ENCODE data around the gene BCO1.
"Not testable (repeated sequence)": the region's sequence is repeated elsewhere in the genome, so short reads cannot be mapped to it uniquely, and the experiment has no call there.

The BCO1 gene, protein sequence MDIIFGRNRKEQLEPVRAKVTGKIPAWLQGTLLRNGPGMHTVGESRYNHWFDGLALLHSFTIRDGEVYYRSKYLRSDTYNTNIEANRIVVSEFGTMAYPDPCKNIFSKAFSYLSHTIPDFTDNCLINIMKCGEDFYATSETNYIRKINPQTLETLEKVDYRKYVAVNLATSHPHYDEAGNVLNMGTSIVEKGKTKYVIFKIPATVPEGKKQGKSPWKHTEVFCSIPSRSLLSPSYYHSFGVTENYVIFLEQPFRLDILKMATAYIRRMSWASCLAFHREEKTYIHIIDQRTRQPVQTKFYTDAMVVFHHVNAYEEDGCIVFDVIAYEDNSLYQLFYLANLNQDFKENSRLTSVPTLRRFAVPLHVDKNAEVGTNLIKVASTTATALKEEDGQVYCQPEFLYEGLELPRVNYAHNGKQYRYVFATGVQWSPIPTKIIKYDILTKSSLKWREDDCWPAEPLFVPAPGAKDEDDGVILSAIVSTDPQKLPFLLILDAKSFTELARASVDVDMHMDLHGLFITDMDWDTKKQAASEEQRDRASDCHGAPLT

DNA sequence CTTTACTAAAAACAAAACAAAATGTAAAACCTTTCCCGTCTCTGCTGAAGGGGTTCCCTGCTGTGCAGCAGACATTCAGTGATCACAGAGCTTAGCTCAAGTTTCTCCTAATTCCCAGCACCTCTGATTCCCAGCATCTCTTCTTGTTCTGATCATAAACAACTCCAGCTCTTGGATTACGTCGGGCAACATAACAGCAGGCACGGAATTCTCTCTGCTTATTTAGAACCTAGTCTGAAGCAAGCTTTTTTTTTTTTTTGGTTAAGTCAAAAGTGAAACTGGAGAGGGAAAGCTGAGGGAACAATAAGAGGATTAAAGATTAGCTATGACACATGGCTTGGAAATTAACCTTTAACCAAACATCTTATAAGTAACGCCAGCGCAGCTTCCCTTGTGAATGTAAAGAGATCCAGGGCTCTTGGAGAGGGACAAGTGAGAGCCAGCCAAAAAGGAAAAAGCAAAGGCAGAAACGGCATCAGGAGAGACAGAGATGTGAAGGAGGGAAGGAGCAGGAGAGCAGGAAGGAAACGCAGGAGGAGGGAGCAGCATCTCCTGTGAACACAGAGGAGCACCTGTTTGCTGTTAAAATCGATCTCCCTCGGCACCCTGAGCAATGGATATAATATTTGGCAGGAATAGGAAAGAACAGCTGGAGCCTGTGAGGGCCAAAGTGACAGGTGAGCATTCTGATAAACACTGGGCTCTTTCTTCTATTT, at the start of gene BCO1:
Gene BCO1 (plus strand): TSS at position 394 of the 716 bp plus-strand sequence. CDS start 220 bp downstream, at position 614.
- DNase-seq (ENCODE audit: insufficient read length, low spot score), result no peak
- peak; percentile 57 for FAIRE-seq

DNA sequence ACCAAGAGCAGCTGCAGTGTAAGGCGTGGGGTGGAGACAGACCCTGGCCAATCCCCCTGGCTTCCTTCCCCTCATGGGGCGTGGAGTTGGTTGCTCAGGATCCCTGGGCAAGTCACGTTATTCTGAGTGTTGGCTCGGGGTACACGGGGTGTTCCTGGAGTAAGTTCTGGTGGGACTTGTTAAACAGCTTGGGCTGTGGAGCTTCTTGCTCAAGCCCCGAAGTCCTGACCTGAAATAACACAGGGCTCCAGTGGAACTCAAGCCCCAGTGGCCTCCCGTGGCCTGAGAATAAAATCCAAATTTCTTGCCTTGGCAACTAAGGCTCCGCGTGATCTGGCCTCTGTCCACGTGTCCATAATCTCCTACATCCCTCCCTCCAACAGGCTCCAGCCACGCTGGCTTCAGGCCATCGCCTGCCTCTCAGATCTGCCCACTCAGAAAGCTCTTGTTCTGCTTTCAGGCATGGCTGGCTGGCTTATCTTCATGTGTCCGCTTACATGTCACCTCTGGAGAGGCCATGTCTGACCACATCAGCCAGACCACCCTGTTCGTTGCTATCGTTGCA, 49.3 kb upstream of the BCO1 start:
- DNase-seq (ENCODE audit: insufficient read length, low spot score) (no peak), FAIRE-seq (no peak)

DNA sequence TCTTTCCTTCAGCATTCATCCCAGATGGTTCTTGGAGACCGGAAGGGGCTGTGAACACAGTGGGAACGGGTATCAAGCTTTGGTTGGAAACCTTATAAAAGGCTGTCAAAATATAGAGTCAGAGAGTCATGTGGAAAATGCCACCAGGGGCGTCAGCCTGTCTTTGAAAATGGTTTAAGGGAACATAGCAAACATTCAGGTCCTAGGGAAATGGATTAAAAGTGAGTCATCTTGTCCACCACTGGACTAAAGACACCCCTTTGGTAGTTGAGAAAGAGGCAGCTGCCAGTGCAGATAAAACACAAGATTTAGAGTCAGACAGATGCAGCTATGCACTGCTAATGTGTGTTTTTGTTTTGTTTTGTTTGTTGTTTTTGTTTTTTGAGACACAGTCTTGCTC, 47.8 kb upstream of the BCO1 start:
- no peak for FAIRE-seq
- no peak for DNase-seq (ENCODE audit: insufficient read length, low spot score)

DNA sequence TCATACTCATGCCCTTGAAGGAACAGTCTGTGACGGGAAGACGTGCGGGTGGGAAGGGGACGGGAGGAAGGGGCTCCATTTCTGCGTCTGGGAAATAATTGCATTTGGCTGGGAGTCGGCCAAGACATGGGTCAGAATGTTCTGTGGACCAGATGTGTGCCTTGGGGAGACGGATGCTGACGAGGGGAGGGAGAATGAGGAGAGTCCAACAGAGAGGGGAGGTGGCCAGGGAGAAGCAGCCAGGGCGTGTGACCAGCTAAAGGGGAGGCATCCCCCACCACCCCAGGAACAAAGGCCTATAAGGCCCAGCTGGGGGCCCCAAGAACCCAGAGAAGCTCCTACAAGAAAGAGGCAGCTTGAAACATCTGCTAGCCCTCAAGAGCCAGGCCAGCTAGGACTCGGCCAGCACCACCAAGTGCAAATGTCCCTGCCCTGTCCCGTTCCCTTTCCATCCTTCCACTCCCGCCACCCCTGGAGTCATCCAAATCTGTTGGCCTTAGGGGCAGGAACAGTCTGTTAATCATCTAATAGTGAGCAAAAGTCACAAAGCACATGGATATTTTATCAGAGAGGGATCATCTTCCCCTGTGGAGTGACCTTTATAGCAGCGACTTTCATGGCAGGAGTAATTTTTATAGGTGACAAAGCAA, 42.5 kb upstream of the BCO1 start:
- no peak for FAIRE-seq
- DNase-seq (ENCODE audit: insufficient read length, low spot score), result no peak

DNA sequence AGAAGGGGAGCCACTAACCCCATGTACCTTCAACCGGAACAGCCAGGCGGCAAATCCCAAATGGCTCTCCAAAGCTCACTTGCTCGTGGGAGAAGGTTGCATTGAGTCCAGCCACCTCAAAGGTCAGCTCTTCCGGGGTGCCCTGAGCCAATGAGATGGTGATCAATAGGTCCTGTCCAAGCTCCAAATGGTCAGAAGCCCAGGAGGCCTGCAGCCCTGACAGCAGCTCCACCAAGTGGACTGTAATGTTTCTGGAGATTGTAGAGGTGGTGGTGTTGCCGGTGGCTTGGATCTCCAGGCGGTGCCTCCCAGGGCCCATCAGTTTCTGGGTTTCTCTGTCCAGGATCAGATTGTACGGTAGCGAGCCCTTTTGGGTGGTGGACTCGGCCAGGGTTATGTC, 39.9 kb upstream of the BCO1 start:
- DNase-seq (ENCODE audit: insufficient read length, low spot score), result no peak
- FAIRE-seq, result no peak

DNA sequence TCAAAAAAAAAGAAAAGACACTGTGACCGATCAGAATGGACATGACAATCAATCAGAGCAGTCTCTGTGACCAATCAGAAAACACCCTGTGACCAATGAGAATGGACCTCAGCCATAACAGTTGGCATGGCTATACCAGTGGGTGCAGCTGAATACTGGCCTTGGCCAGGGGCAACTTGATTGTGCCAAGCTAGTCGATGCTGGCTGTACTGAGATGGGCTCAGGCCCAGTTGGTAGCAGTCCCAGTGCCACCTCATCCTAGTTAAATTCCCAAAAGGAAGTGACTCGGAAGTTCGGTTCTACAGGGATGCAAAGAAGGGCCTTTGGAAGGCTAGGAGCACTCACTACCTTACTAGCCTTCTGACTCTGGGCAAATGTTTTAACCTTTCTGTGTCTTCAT, 37.2 kb upstream of the BCO1 start:
- DNase-seq (ENCODE audit: insufficient read length, low spot score) (no peak), FAIRE-seq (no peak)

DNA sequence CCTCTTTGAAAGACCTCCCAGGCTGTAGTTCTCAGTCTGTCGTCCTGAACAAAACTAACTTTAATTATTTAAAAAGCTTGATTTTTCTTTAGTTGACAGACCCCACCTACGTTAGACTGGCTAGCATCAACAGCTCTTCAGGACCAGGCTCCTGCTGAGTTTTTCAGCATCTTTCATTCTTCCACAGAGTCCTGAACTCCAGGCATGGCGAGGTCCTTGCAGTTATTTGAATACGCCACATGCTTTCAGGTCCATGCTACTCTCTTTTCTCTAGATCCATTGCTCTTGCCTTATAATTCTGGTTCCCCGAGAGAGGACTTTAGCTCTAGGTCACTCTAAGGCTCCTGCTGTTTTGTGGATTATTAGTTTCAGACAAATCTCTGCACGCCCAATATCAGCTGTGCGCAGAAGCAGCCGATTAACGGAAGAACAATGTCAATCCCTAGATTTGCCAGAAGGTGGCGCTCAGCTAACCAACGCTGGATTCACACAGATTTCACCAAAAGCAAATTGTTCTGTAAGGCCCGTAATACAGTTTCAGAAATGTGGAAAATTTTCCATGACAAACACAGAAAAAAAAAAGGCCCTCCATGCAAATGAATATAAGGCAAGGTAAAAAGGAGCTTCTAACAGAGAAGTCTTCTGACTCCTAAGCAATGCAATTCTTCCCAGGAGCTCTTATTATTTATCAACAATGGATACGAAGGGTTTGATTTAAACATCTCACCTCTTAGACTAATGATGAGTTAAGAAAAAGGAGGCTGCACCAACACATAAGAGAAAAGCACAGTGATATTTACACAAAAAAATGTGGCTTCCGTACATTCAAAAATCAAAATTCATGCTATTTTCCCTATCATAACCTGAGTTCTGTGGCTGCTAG, 33.5 kb upstream of the BCO1 start:
- peak; percentile 81 for FAIRE-seq
- DNase-seq (ENCODE audit: insufficient read length, low spot score), result peak; percentile 64

DNA sequence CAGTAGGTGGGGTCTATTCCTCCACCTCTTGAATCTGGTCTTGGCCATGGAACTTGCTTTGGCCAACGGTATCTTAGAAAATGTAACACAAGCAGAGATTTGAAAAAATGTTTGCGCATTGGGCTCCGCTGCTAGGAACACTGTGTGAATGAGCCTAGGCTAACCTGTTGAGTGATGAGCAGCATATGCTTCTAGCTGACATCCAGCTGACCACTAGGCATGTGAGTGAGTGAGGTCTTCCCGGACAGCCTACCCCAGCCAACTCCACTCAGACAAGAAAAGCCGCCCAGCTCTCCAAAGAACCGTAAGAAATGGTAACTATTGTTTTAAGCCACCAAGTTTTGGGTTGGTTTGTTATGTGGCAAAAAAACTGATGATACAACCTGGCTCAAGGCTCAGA, 31.4 kb upstream of the BCO1 start:
- DNase-seq (ENCODE audit: insufficient read length, low spot score) (no peak), FAIRE-seq (no peak)

DNA sequence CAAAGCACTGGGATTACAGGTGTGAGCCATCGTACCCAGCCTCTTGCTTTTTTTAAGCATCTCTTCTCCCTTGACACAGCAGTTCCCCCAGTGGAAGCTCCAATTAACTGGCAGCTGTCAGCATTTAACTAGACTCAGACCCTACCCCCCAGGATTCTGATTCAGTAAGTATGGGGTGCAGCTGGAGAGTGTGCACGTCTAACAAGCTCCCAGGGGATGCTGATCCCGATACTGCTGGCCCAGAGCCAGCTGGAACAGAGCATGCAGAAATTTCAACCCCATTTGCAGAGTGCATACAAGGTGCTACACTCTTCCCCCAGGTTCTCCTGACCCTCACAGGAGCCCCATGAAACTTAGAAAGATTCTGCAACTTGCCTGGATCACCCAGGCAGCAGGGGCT, 27.7 kb upstream of the BCO1 start:
- DNase-seq (ENCODE audit: insufficient read length, low spot score), result no peak
- no peak for FAIRE-seq

DNA sequence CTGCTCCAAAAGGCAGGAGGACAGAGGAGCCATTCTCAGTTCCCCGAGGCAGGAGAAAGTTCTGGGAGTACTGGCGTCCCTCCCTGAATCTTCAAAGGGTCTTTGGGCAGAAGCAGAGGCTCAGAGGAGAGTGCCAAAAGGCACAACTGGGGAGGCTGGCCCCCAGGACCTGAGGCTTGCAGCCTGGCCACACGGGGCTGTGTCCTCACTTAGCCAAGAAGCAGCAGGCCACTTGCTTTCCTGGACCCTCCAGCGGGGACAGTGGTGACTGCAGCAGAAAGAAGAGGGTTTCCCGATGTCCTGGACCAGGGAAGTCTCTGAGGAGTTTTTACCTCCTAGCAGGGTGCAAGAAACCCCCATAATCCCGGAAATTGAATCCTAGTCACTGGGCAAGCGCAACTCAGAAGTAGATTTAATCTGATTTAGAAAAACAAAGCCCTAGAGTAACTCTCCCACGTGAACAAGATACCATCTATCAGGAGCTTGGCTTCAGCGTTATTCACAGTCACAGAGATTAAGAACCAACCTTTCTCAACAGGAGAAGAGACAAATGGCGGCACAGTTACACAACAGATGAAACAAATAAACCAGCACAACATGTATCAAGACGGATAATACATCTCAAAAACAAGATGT, 25.5 kb upstream of the BCO1 start:
- no peak for DNase-seq (ENCODE audit: insufficient read length, low spot score)
- FAIRE-seq, result no peak

DNA sequence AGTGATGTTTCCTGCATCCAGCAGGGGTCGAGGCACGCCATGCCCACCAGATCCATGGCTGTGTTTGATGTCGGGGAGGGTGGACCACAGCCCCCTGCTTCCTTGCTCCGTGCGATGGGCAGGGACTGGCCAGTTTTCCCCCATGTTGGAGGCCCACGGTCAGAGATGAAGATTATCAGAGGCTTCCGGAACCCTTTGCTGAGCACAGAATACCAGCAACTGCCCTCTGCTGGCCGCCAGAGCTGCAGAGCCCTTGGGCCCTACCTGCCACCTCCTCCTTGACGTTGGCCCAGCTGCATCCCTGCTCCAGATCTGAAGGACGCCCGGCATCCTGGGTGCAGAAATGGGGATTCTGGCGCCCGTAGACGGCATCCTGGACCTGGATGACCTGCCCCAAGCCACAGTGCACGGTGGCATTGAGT, 23.7 kb upstream of the BCO1 start:
- DNase-seq (ENCODE audit: insufficient read length, low spot score) (no peak), FAIRE-seq (no peak)

DNA sequence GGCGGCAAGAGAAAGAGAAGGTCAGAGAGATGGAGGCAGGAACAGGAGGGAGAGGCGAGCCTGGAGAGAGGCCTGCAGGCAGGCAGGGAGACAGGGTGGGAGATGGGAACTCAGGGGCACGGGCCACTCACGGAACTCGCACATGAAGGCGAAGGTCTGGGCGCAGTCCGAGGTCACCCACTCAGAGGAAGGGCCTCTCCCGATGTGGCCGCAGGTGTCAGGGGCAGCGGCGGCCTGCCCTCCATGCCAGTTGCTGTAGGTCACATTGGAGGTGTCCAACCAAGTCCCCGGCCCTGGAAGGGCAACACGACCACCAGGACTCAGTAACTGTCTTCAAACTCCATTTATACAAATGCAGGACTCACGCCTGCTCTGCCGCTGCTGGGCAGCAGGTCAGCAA, 22.4 kb upstream of the BCO1 start:
- DNase-seq (ENCODE audit: insufficient read length, low spot score), result no peak
- no peak for FAIRE-seq

DNA sequence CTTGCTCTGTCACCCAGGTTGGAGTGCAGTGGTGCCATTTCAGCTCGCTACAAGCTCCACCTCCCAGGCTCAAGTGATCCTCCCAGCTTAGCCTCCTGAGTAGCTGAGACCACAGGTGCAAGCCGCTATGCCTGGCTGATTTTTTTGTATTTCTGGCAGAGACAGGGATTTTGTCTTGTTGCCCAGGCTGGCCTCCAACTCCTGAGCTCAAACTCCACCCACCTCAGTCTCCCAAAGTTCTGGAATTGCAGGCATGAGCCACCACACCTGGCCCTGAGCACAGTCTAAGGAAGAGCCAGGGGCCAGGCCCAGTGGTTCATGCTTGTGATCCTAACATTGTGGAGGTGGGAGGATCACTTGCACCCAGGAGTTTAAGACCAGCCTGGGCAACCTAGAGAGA, 21.8 kb upstream of the BCO1 start:
- DNase-seq (ENCODE audit: insufficient read length, low spot score) (no peak), FAIRE-seq (no peak)

DNA sequence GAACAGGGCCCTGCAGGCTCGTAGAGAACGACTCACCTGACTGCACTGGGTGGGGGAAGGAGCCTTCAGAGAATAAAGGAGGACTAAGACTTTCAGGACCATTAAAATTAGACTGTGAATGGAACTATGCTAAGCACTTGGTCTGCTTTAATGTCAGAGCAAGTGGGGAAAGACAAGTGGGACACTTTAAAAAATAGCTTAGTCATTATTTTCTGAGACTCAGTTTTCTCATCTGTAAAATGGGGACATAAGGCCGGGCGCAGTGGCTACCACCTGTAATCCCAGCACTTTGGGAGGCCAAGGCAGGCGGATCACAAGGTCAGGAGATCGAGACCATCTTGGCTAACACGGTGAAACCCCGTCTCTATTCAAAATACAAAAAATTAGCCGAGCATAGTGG, 19.3 kb upstream of the BCO1 start:
- DNase-seq (ENCODE audit: insufficient read length, low spot score), result no peak
- FAIRE-seq, result no peak

DNA sequence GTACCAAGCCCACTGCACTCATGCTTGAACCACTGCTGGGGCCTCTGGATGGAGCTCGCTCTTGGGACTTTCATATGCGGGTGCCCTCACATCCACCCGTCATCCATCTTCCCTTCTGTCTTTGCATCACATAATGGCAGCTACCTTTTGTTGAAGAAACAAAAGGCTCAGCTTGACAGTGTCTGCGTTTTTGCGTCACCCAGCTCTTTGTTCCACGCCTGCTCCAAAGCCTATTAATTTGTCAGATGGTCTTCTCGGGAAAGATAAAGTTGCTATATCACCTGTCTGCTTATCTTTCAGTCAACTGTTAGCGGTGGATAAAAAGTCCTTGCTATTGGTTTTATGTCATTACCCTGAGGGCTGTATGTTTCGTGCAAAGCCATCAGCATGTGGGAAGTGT, 18.1 kb upstream of the BCO1 start:
- FAIRE-seq, result no peak
- DNase-seq (ENCODE audit: insufficient read length, low spot score), result no peak

DNA sequence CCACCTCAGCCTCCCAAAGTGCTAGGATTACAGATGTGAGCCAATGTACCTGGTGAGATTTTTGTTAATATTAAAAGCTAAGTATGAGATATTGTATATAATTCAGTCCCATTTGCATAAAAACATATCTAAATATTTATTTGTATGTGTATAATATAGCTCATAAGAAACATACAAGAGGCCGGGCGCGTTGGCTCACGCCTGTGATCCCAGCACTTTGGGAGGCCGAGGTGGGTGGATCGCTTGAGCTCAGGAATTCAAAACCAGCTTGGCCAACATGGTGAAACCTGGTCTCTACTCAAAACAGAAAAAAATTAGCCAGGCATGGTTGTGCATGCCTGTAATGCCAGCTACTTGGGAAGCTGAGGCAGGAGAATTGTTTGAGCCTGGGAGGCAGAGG, 16.8 kb upstream of the BCO1 start:
- DNase-seq (ENCODE audit: insufficient read length, low spot score), result no peak

DNA sequence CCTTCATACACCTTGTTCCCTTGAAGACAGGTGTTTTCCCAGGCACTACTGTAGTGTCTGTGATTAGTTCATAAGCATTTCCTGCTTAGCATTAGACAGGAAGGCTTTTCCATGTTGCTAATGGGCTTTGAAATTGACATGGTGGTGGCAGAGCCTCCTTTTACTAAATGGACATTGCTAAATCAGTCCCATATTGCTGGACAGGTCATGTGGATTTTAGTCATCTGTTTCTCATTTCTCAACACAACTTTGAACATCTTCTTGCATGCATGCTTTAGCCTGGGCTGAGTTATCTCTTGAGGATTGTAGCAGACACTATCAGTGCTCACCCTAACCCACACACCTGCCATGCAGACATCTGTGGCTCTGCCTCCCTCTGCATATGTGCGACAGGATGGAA, 13.7 kb upstream of the BCO1 start:
- FAIRE-seq (no peak), DNase-seq (ENCODE audit: insufficient read length, low spot score) (no peak)

More for the DNA sequence above, 16.8 kb upstream of the BCO1 start:
- FAIRE-seq, result no peak

DNA sequence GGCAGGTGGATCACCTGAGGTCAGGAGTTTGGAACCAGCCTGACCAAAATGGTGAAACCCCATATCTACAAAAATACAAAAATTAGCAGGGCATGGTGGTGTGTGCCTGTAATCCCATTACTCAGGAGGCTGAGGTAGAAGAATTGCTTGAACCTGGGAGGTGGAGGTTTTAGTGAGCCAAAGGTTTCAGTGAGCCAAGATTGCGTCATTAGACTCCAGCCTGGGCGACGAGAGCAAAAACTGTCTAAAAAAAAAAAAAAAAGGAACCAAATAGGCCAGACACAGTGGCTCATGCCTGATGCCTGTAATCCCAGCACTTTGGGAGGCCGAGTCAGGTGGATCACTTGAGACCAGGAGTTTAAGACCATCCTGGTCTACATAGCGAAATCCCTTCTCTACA, 12.8 kb upstream of the BCO1 start:
- not testable (repeated sequence) for DNase-seq (ENCODE audit: insufficient read length, low spot score); FAIRE-seq

DNA sequence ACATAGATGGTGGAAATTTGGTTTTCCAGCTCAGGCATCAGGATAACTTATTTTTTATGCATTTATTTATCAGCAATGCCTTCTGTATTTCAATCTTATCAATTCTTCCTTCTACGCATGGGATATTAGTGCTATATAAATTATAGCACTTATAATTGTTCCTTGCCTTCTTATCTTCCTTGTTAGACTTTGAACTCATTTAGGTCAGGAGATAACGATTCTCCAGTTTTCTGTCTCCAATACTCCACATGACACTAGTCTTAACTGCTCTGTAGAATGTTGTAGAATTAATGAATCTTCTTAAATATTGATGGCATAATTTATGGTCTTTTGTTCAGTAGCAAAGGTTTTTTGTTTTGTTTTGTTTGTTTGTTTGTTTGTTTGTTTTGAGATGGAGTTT, 10.7 kb upstream of the BCO1 start:
- FAIRE-seq, result no peak

DNA sequence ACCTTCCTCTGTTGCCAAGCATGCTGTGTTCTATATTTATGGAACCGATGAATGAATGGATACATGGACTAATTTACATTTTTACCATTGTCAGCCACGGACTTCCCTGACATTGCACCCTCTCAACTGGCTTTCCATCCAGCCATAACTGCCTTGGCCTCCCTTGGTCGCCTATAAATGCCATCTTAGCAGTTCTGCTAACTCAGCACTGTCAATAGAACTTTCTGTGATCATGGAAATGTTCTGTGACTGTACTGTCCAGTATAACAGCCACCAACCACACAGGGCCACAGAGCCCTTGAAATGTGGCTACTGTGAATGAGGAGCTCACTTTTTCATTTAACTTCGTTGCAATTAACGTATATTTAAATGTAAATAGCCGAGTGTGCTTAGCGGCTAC, 8.7 kb upstream of the BCO1 start:
- FAIRE-seq (no peak), DNase-seq (ENCODE audit: insufficient read length, low spot score) (no peak)

More for the DNA sequence above, 10.7 kb upstream of the BCO1 start:
- no peak for DNase-seq (ENCODE audit: insufficient read length, low spot score)

Measured in GM19239 (cell line).